B cell (primary cell): Measurements from ENCODE around the gene DZIP1L.

Experiments
- CTCF ChIP-seq: fragments of 200-600 bp; IDR thresholded peaks from one replicate; pipeline ENCODE4 v1.8.0; 2022; ENCODE audit warnings: antibody characterized with exemption, mild to moderate bottlenecking
- EZH2 ChIP-seq: IDR thresholded peaks from 2 replicates; pipeline ENCODE4 v1.6.1; 2012; ENCODE audit warnings: borderline replicate concordance, low read depth, mild to moderate bottlenecking, moderate library complexity, low read length; ENCODE audit not compliant: insufficient read depth, poor library complexity, severe bottlenecking

GRCh38 chr3:138157743-138158142 lies 42.3 kb upstream of the DZIP1L start:
- TF ChIP-seq CTCF (no peak), EZH2 (no peak)
